GM21825 (cell line): ENCODE data around the gene KPNA1.

Source experiments
- ATAC-seq: cut with Tn5 transposase; IDR thresholded peaks from one replicate; pipeline ENCODE4 v1.9.1; 2021; ENCODE audit warnings: mild to moderate bottlenecking, moderate library complexity; ENCODE audit not compliant: unreplicated experiment

KPNA1 gene

DNA sequence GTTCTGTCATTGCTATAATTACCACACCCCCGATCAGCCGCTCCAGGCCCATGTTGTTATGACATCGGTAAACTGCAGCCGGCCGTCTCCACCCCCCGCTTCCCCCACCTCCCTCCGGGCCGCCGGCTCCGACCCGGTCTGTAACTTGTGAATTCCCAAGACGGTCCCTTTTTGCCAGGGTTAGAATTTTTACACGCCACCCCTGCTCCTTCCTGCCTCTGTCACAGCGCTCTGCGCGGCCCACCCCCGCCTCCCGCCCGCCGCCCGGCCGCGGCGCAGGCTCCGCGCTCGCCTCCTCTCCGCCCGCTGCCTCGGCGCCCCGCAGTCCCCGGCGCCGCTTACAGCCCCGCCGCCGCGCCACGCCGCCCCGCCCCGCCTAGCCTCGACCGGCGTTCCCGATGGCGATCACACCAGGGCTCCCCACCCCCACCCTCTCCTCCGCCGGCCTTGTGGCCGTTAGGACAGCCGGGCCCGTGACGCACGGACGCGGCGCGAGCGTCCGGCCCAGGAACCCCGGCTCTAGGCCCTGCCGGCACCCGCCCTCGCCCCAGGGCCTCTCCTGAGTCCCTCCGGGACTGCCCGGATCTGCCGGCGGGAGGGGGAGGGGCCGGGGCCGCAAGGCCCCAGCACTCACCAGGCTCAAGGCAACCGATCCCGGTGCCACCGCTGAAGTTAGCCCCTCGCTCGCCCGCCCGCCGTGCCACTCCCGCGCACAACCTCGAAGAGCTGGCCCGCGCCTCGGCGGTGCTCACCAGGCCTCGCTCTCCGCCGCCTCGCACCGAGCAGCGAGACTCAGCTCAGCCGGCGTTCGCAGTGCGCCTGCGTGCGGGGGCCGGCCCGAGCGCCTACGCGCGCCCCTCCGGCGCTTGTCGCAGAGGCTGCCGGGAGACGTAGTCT lies at the start of gene KPNA1:
KPNA1 (minus strand) TSS at position 817 of the 897 bp plus-strand sequence. CDS start 18,374 bp downstream, outside the sequence.
- ATAC-seq, result peak; percentile 86

DNA sequence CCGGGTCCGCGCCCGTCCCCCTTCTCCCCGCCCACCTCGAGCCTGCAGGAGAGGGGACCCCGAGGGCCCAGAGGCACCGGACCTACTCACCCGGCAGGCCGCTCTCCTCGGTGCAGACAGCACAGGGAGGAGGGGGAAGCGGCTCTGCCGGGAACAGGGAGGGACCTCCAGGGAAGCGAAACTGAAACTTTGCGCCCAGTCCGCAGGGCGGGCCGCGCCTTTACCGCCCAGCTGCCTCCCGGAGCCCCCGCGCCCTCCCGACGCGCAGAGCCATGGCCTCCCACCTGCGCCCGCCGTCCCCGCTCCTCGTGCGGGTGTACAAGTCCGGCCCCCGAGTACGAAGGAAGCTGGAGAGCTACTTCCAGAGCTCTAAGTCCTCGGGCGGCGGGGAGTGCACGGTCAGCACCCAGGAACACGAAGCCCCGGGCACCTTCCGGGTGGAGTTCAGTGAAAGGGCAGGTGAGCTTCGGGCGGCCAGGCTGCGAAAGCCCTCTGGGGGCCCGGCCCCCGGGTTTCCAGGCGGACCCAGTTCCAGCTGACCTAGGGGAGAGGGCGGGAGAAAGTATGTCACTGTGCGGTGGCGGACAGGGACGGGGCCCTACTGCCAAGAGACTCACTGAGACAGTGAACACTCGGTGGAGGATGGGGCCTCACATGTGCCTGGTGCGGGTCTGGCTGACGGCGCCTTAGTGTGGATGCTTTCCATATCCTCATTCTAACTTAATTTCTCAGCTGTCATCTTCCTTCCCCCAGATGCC lies 49.6 kb upstream of the KPNA1 start, which contains the start of the genes DTX3L and PARP9:
DTX3L (plus strand) TSS at position 184 of the 758 bp plus-strand sequence; CDS start at position 273, 89 bp downstream.
PARP9 (minus strand) TSS at position 146 of the 758 bp plus-strand sequence. CDS start 4,680 bp downstream, outside the sequence.
- peak; percentile 55 for ATAC-seq

DNA sequence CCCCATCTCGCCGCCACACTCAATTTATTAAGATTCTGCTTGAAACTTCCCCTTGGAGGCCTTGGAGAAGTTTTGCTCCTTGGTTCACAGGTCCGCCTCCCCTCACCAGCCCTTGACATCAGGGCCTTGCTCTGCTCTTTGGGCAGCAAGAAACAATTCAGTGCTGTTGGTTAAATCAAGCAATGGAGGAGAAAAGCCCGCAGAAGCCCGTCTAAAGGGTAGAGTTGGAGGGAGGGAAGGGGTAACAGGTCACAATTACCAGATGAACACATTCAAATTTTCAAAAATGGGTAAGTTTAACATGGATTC lies 48.9 kb upstream of the KPNA1 start:
- ATAC-seq, result no peak

DNA sequence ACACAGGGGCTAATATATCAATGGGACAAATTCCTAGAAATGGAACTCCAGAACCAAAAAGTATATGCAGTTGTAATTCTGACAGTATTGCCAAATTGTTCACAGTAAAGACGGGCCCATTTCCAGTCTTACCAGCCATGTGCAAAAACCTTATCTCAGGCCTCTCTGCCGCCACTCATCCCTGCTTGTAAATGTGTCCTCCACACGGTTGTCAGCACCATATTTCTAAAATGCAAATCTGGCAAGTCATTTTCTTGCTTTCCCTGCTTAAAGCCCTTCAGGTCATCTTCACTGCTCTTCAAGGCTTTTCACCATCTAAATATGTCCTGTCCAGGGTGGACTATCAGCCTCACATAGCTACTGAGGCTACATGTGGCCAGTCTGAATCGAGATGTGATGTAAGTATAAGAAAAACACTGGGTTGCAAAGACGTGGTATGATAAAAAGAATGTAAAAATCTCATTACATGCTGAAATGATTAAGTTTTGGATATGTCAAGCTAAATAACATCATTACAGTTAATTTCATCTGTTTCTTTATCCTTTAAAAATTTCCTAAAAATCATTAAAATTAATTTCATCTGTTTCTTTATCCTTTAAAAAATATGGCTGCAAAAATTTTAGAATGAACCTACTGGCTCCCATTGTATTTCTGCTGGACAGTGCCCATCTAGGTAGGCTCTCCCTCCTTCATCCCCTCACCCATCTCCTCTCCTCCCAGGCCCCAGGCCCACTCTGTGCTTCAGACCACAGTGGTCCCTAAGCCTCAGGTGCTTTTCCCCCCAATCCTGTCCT lies 48.4 kb upstream of the KPNA1 start:
- no peak for ATAC-seq

GRCh38 chr3:122560680-122561079 lies 45.9 kb upstream of the KPNA1 start:
- ATAC-seq, result no peak

DNA sequence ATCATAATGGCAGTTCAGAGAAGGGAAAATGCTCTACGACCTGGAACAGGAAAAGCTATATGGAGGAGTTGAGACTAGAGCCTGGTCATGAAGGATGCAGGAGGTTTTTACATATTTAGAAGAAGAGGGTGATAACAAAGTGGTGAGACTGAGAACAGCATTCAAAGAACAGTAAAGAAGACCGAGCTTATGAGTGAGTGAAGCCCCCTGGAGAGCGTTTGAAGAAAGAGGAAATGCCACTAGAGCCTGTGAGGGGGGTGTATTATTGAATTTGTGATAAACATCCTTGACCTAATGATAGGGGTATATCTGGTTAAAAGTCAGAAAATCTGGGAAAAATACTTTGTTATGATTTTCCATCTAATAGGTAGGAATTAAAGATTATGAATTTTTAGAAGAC lies 45.2 kb upstream of the KPNA1 start:
- no peak for ATAC-seq

DNA sequence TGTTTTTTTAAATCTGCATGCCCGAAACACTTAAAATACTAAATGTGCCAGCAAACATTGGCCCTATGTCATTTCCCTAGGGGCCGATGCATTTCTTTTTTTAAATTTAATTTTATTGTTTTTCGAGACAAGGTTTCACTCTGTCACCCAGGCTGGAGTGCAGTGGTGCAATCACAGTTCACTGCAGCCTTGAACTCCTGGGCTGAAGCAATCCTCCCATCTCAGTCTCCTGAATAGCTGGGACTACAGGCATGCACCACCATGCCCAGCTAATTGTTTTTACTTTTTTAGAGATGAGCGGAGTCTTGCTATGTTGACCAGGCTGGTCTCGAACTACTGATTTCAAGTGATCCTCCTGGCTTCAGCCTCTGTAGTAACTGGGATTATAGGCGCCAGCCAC lies 43.9 kb upstream of the KPNA1 start:
- no peak for ATAC-seq

DNA sequence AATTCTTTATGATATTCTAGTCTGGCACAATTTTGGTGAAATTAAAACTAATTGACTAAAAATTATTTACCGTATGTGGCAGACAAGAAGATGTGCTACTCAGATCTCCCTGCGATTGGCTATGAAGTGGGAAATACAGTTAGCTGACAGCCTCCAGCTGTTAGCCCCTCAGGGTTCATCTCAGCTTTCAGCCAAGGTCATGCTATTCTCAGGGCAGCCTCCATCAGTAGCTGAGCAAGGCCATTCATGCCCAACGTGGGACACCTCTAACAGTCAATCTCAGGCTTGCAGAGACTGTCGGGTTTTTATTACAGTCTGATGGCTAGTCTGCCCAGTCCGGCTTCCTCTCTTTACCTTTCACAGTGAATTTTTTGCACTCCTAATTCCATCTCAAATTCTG lies 42.6 kb upstream of the KPNA1 start:
- ATAC-seq, result no peak

GRCh38 chr3:122555275-122556071 lies 40.7 kb upstream of the KPNA1 start:
- ATAC-seq, result no peak

GRCh38 chr3:122553171-122553570 lies 38.4 kb upstream of the KPNA1 start:
- no peak for ATAC-seq

GRCh38 chr3:122548619-122549018 lies 33.9 kb upstream of the KPNA1 start:
- no peak for ATAC-seq

- no peak for ATAC-seq
These were observed 33.3 kb upstream of the KPNA1 start for GRCh38 chr3:122548076-122548475.

GRCh38 chr3:122546151-122546550 lies 31.4 kb upstream of the KPNA1 start:
- no peak for ATAC-seq

DNA sequence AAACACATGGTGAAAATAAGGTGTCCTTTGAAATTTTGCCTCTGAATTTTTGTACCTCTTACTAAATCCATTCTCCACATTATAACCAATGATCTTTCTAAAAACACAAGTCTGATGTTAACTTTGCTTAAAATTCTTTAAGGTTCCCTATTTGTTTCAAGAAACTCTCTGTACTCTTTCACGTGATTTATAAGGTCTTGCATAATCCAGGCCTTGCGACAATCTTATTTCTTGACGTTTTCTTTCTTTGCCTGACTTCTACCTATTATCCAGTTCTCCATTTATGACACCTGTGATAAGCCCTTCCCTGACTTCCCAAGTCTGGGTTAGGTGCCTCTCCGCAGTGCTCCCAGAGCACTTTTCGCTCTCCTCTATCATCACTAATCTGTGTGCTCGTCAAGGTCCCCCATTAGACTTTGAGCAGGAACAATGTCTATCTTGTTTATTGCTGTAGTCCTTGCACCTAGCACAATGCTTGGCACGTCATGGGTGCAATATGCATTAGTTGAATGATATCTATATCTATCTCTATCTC lies 24.3 kb upstream of the KPNA1 start:
- ATAC-seq, result no peak

DNA sequence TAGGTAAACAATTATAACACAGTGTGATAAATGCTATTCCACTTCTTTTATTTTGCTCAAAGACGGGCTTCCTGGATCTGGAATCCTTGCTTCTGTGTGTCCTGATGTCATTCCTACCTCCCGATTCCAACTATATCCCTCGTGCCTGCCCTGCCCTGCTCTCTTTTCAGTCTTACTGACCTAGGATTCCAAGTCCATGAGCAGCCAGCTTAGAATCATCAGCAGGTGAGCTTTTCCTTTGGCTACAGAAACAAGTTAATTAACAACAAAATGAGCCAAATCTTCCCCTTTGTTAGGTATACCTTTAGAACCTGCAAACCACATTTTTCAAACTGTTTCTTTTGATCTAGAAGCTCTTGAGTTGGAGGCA lies 21.9 kb upstream of the KPNA1 start:
- ATAC-seq, result no peak

- ATAC-seq, result no peak
These were observed 21.4 kb upstream of the KPNA1 start for GRCh38 chr3:122535964-122536631.

- peak; percentile 98 for ATAC-seq
These were observed 19.2 kb upstream of the KPNA1 start for GRCh38 chr3:122533931-122534334.

DNA sequence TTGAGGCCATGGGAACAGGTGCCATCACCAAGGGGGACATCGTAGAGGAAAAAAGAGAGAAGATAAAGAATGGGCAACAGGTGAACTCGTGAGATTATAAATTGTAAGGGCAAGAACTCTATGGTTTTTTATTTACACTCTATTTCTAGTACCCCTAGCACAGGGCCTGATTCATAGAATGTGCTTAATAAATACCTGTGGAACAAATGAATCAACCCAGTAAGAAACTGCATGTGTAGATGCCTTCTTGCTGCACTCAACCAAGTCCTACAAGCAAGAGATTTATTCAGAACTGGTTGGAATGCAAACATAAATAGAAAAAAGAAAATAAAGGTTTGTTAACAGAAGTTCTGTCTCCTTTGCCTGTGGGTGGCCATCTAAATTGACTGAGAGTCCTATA lies 18.7 kb upstream of the KPNA1 start:
- ATAC-seq, result no peak

GRCh38 chr3:122530164-122530563 lies 15.4 kb upstream of the KPNA1 start:
- no peak for ATAC-seq

- no peak for ATAC-seq
These were observed 8.6 kb upstream of the KPNA1 start for GRCh38 chr3:122523317-122523716.
